Immature natural killer cell (primary cell): ENCODE measurements around the gene WRAP73. TPM values are rescaled to one million over a fixed set of nuclear protein-coding genes. Genes with fewer than 3 reads are reported as not detected.
A peak's percentile ranks its signal among the peaks of the same experiment; 100 is the strongest.
"Not testable (repeated sequence)": the region's sequence is repeated elsewhere in the genome, so short reads cannot be mapped to it uniquely, and the experiment has no call there.

Experiments
- DNase-seq, 3 donors: peaks; one replicate each; pipeline ENCODE4 v3.0.0; 2022; ENCODE audit warnings: mixed read lengths in 1 of 3
- H3K27ac Mint-ChIP-seq, 6 donors: one replicate each; pipeline ENCODE4 v1.8.0; 2020; ENCODE audit warnings: mixed read lengths in 6 of 6, mild to moderate bottlenecking in 5 of 6, inconsistent platforms in 4 of 6, moderate library complexity in 3 of 6
- H3K27me3 Mint-ChIP-seq, 3 donors: one replicate each; pipeline ENCODE4 v1.8.0; 2020 to 2021; ENCODE audit warnings: low read depth in 3 of 3, mild to moderate bottlenecking in 3 of 3, mixed read lengths in 3 of 3, moderate library complexity in 3 of 3, inconsistent platforms in 1 of 3
- H3K36me3 Mint-ChIP-seq, 3 donors: one replicate each; pipeline ENCODE4 v1.8.0; 2020; ENCODE audit warnings: mixed read lengths in 3 of 3, inconsistent platforms in 2 of 3, mild to moderate bottlenecking in 2 of 3
- H3K4me1 Mint-ChIP-seq, 2 donors: one replicate each; pipeline ENCODE4 v1.8.0; 2020; ENCODE audit warnings: inconsistent platforms in 2 of 2, mild to moderate bottlenecking in 2 of 2, mixed read lengths in 2 of 2, moderate library complexity in 1 of 2
- H3K4me3 Mint-ChIP-seq, 5 donors: one replicate each; pipeline ENCODE4 v1.8.0; 2020; ENCODE audit warnings: mild to moderate bottlenecking in 5 of 5, mixed read lengths in 5 of 5, inconsistent platforms in 3 of 5, moderate library complexity in 3 of 5
- H3K9me3 Mint-ChIP-seq, 6 donors: one replicate each; pipeline ENCODE4 v1.8.0; 2020; ENCODE audit warnings: mild to moderate bottlenecking in 6 of 6, mixed read lengths in 6 of 6, inconsistent platforms in 4 of 6, moderate library complexity in 3 of 6
- polyA plus RNA-seq, 3 donors: library from polyadenylated mRNA; unstranded; fragments of 300-500 nt; fragmentation: Illumina TruSeq; gene quantifications; one replicate each; pipeline ENCODE4 v1.2.3, GENCODE V29; 2021

The WRAP73 gene
- polyA plus RNA-seq, 3 donors from 2014 or later, result 19.9 to 26.8 (median 21.1) TPM

GRCh38 chr1:3630914-3631313 lies 19.0 kb downstream of the WRAP73 start:
- Mint-ChIP-seq H3K27ac (no peak overlapping the region), H3K4me3 (no peak overlapping the region), H3K4me1 (peaks cover 5% of the 10 kb centered on the region in 2 donors), H3K27me3 (peaks cover 0 to 5% (median 0%) of the 10 kb centered on the region in 3 donors), H3K9me3 (no peaks in the 10 kb centered on the region), H3K36me3 (peaks cover 3 to 9% (median 3%) of the 10 kb centered on the region in 3 donors)
- no peak for DNase-seq

GRCh38 chr1:3630161-3630611 lies 19.7 kb downstream of the WRAP73 start:
- Mint-ChIP-seq H3K27me3 (peaks cover 0 to 12% (median 0%) of the 10 kb centered on the region in 3 donors), H3K27ac (peak overlapping the region in 1 of 6 donors; percentile 34), H3K4me1 (peaks cover 9 to 10% of the 10 kb centered on the region in 2 donors), H3K36me3 (peaks cover 3 to 7% (median 3%) of the 10 kb centered on the region in 3 donors), H3K4me3 (no peak overlapping the region), H3K9me3 (no peaks in the 10 kb centered on the region)
- DNase-seq, result no peak

GRCh38 chr1:3629561-3630160 lies 20.2 kb downstream of the WRAP73 start:
- peak overlapping the region in 1 of 6 donors; percentile 7 for H3K27ac Mint-ChIP-seq
- no peak for DNase-seq
- peaks cover 1 to 15% (median 1%) of the 10 kb centered on the region in 3 donors for H3K27me3 Mint-ChIP-seq
- H3K9me3 Mint-ChIP-seq, result peaks cover 0 to under 1% (median 0%) of the 10 kb centered on the region in 6 donors
- peaks cover 3% of the 10 kb centered on the region in 3 donors for H3K36me3 Mint-ChIP-seq
- H3K4me1 Mint-ChIP-seq, result peaks cover 9 to 12% of the 10 kb centered on the region in 2 donors
- H3K4me3 Mint-ChIP-seq, result no peak overlapping the region

- Mint-ChIP-seq H3K27ac (no peak overlapping the region), H3K4me3 (no peak overlapping the region), H3K36me3 (peaks cover 3% of the 10 kb centered on the region in 3 donors), H3K9me3 (peaks cover 0 to 1% (median 0%) of the 10 kb centered on the region in 6 donors), H3K27me3 (peaks cover 3 to 16% (median 5%) of the 10 kb centered on the region in 3 donors), H3K4me1 (peaks cover 20 to 25% of the 10 kb centered on the region in 2 donors)
- DNase-seq, result no peak
Observed at GRCh38 chr1:3628445-3628844, 21.5 kb downstream of the WRAP73 start.

- H3K27me3 Mint-ChIP-seq, result peaks cover 3 to 16% (median 7%) of the 10 kb centered on the region in 3 donors
- peaks cover 0 to 3% (median 3%) of the 10 kb centered on the region in 3 donors for H3K36me3 Mint-ChIP-seq
- DNase-seq, result no peak
- peaks cover 28 to 32% of the 10 kb centered on the region in 2 donors for H3K4me1 Mint-ChIP-seq
- H3K4me3 Mint-ChIP-seq, result no peak overlapping the region
- H3K27ac Mint-ChIP-seq, result peak overlapping the region in 2 of 6 donors; percentile 46 to 53
- peaks cover 0 to 1% (median 0%) of the 10 kb centered on the region in 6 donors for H3K9me3 Mint-ChIP-seq
Observed at GRCh38 chr1:3627515-3628253, 22.2 kb downstream of the WRAP73 start.

- Mint-ChIP-seq H3K36me3 (peaks cover 0 to 3% (median 3%) of the 10 kb centered on the region in 3 donors), H3K27ac (peak overlapping the region; percentile 74 to 97 (median 83)), H3K4me3 (peak overlapping the region; percentile 78 to 94 (median 82)), H3K4me1 (peaks cover 37 to 49% of the 10 kb centered on the region in 2 donors), H3K9me3 (peaks cover 0 to 1% (median 0%) of the 10 kb centered on the region in 6 donors), H3K27me3 (peaks cover 3 to 16% (median 7%) of the 10 kb centered on the region in 3 donors)
- no peak for DNase-seq
Observed at GRCh38 chr1:3626025-3626424, 23.9 kb downstream of the WRAP73 start.

- H3K36me3 Mint-ChIP-seq, result peaks cover 0 to 3% (median 3%) of the 10 kb centered on the region in 3 donors
- DNase-seq, result no peak
- H3K27me3 Mint-ChIP-seq, result peaks cover 3 to 14% (median 7%) of the 10 kb centered on the region in 3 donors
- peaks cover 42 to 56% of the 10 kb centered on the region in 2 donors for H3K4me1 Mint-ChIP-seq
- H3K27ac Mint-ChIP-seq, result peak overlapping the region; percentile 80 to 97 (median 90)
- H3K4me3 Mint-ChIP-seq, result peak overlapping the region; percentile 94 to 97 (median 95)
- peaks cover 0 to 1% (median 0%) of the 10 kb centered on the region in 6 donors for H3K9me3 Mint-ChIP-seq
Observed at GRCh38 chr1:3625151-3625907, 24.6 kb downstream of the WRAP73 start.

GRCh38 chr1:3624200-3625136 lies 25.4 kb downstream of the WRAP73 start, which contains the start of gene TPRG1L:
Gene TPRG1L, plus strand, starts transcription at chr1:3625015. Its CDS starts 58 bp downstream, at chr1:3625073.
- Mint-ChIP-seq H3K4me3 (peak within 1 kb of the TSS; percentile 94 to 97 (median 95)), H3K4me1 (peaks cover 42 to 63% of the 10 kb centered on the region in 2 donors), H3K27me3 (peaks cover 3 to 14% (median 7%) of the 10 kb centered on the region in 3 donors), H3K9me3 (peaks cover 0 to 1% (median 0%) of the 10 kb centered on the region in 6 donors), H3K27ac (peak within 1 kb of the TSS; percentile 86 to 97 (median 96)), H3K36me3 (peaks cover 0 to 3% (median 3%) of the 10 kb centered on the region in 3 donors)
- peak; percentile 98 to 99 (median 99) for DNase-seq

GRCh38 chr1:3623441-3624199 lies 26.3 kb downstream of the WRAP73 start:
- Mint-ChIP-seq H3K4me1 (peaks cover 47 to 70% of the 10 kb centered on the region in 2 donors), H3K36me3 (peaks cover 0 to 3% (median 3%) of the 10 kb centered on the region in 3 donors), H3K4me3 (peak overlapping the region; percentile 94 to 97 (median 95)), H3K27ac (peak overlapping the region; percentile 86 to 97 (median 95)), H3K9me3 (peaks cover 0 to 1% (median 0%) of the 10 kb centered on the region in 6 donors), H3K27me3 (peaks cover 3 to 14% (median 7%) of the 10 kb centered on the region in 3 donors)
- DNase-seq, result no peak

GRCh38 chr1:3622102-3622501 lies 27.8 kb downstream of the WRAP73 start:
- H3K9me3 Mint-ChIP-seq, DNase-seq, H3K36me3 Mint-ChIP-seq: not testable (repeated sequence)
- peak overlapping the region; percentile 36 to 95 (median 74) for H3K4me3 Mint-ChIP-seq
- peaks cover 47 to 70% of the 10 kb centered on the region in 2 donors for H3K4me1 Mint-ChIP-seq
- H3K27ac Mint-ChIP-seq, result peak overlapping the region; percentile 13 to 97 (median 92)
- H3K27me3 Mint-ChIP-seq, result peaks cover 3 to 16% (median 7%) of the 10 kb centered on the region in 3 donors

GRCh38 chr1:3621151-3621671 lies 28.7 kb downstream of the WRAP73 start:
- Mint-ChIP-seq H3K4me3 (peak overlapping the region in 1 of 5 donors; percentile 58), H3K27ac (peak overlapping the region in 3 of 6 donors; percentile 3 to 53 (median 52)), H3K4me1 (peaks cover 46 to 68% of the 10 kb centered on the region in 2 donors), H3K27me3 (peaks cover 3 to 15% (median 7%) of the 10 kb centered on the region in 3 donors)
- H3K9me3 Mint-ChIP-seq, H3K36me3 Mint-ChIP-seq: not testable (repeated sequence)
- peak in 2 of 3 donors; percentile 29 to 34 for DNase-seq
